DMS 273 (cell line): ENCODE measurements around the gene HPSE2.
A peak's percentile ranks its signal among the peaks of the same experiment; 100 is the strongest.

ENCODE experiments used
- DNase-seq: peaks from one replicate; lab custom pipeline; 2025; ENCODE audit not compliant: unreplicated experiment; lab: John Stamatoyannopoulos, UW

HPSE2 gene

GRCh38 chr10:98445200-98445812 lies 790.3 kb downstream of the HPSE2 start:
- no peak for DNase-seq

GRCh38 chr10:98444314-98445006 lies 791.2 kb downstream of the HPSE2 start:
- no peak for DNase-seq

GRCh38 chr10:98438715-98439114 lies 796.9 kb downstream of the HPSE2 start:
- no peak for DNase-seq

GRCh38 chr10:98436704-98437103 lies 798.9 kb downstream of the HPSE2 start:
- DNase-seq: no peak

- no peak for DNase-seq
Measured at GRCh38 chr10:98435178-98435577, 800.5 kb downstream of the HPSE2 start.

- DNase-seq: no peak
Measured at GRCh38 chr10:98433881-98434732, 801.5 kb downstream of the HPSE2 start.

- DNase-seq: no peak
Measured at GRCh38 chr10:98433371-98433770, 802.3 kb downstream of the HPSE2 start.

- no peak for DNase-seq
Measured at GRCh38 chr10:98432330-98432729, 803.3 kb downstream of the HPSE2 start.

- no peak for DNase-seq
Measured at GRCh38 chr10:98431016-98431415, 804.6 kb downstream of the HPSE2 start.

- DNase-seq: no peak
Measured at GRCh38 chr10:98430427-98430826, 805.2 kb downstream of the HPSE2 start.

- no peak for DNase-seq
Measured at GRCh38 chr10:98429320-98430072, 806.2 kb downstream of the HPSE2 start.

GRCh38 chr10:98427011-98427515 lies 808.6 kb downstream of the HPSE2 start:
- no peak for DNase-seq

GRCh38 chr10:98425511-98426352 lies 809.9 kb downstream of the HPSE2 start:
- peak; percentile 65 for DNase-seq

GRCh38 chr10:98424295-98425254 lies 811.1 kb downstream of the HPSE2 start:
- DNase-seq: no peak

- DNase-seq: no peak
Measured at GRCh38 chr10:98423691-98424120, 811.9 kb downstream of the HPSE2 start.

GRCh38 chr10:98422182-98422581 lies 813.5 kb downstream of the HPSE2 start:
- no peak for DNase-seq

- DNase-seq: no peak
Measured at GRCh38 chr10:98420786-98421185, 814.9 kb downstream of the HPSE2 start.

GRCh38 chr10:98419469-98420261 lies 816.0 kb downstream of the HPSE2 start:
- no peak for DNase-seq
